ENCODE measurements around the gene PTPRH. TPM values are rescaled to one million over a fixed set of nuclear protein-coding genes. Genes with fewer than 3 reads are reported as not detected.
A peak's percentile ranks its signal among the peaks of the same experiment; 100 is the strongest.

The PTPRH gene
- total RNA-seq, 1 donor from 2014 or later: 1.1 TPM

DNA sequence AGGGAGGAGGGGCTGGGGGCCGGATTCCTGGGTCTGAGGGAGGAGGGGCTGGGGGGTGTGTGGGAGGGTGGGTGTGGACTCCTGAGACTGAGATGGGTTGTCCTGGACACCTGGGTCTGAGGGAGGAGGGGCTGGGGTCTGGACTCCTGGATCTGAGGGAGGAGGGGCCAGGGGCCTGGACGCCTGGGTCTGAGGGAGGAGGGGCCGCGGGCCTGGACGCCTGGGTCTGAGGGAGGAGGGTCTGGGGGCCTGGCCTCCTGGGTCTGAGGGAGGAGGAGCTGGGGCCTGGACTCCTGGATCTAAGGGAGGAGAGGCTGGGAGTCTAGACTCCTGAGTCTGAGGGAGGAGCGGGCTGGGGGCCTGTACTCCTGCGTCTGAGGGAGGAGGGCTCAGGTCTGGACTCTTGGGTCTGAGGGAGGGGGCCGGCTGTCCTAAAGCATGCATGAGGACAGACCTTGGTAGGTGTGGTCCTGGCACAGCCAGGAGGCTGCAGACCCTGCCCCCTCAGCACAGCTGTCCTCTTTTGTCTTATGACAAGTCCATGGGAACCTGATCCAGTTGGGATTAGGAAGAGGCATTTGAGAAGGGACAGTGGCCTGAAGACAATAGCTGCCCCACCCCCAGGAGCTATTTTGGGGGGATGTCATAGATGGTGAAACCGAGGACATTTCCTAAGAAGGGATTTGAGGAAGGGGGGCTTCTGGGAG, 61.6 kb downstream of the PTPRH start:
- H3K36me3 ChIP-seq: peaks cover 11% of the 10 kb centered on the region
- no peak overlapping the region for H3K27ac ChIP-seq (replicated peaks)
- no peak for DNase-seq
- no peak overlapping the region for H3K4me3 ChIP-seq
- peaks cover 70% of the 10 kb centered on the region for H3K27me3 ChIP-seq (ENCODE audit: low read depth)
- intact Hi-C loops (cut with micrococcal nuclease): no loop called here
- TF ChIP-seq, protein P1, sequence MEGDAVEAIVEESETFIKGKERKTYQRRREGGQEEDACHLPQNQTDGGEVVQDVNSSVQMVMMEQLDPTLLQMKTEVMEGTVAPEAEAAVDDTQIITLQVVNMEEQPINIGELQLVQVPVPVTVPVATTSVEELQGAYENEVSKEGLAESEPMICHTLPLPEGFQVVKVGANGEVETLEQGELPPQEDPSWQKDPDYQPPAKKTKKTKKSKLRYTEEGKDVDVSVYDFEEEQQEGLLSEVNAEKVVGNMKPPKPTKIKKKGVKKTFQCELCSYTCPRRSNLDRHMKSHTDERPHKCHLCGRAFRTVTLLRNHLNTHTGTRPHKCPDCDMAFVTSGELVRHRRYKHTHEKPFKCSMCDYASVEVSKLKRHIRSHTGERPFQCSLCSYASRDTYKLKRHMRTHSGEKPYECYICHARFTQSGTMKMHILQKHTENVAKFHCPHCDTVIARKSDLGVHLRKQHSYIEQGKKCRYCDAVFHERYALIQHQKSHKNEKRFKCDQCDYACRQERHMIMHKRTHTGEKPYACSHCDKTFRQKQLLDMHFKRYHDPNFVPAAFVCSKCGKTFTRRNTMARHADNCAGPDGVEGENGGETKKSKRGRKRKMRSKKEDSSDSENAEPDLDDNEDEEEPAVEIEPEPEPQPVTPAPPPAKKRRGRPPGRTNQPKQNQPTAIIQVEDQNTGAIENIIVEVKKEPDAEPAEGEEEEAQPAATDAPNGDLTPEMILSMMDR (IDR thresholded peaks at IDR 0.05; ENCODE audit: borderline replicate concordance): no peak
- no peaks in the 10 kb centered on the region for H3K9me3 ChIP-seq (replicated peaks)
- peaks cover 31% of the 10 kb centered on the region for H3K4me1 ChIP-seq

GRCh38 chr19:55146705-55147273, 62.5 kb downstream of the PTPRH start:
- Histone ChIP-seq H3K36me3 (peaks cover 7% of the 10 kb centered on the region), H3K4me3 (no peak overlapping the region), H3K4me1 (peaks cover 25% of the 10 kb centered on the region), H3K27ac (replicated peaks) (no peak overlapping the region), H3K27me3 (ENCODE audit: low read depth) (peaks cover 79% of the 10 kb centered on the region), H3K9me3 (replicated peaks) (no peaks in the 10 kb centered on the region)
- TF ChIP-seq, protein P1 (IDR thresholded peaks at IDR 0.05; ENCODE audit: borderline replicate concordance): no peak
- intact Hi-C loops (cut with micrococcal nuclease): no loop called here
- no peak for DNase-seq

- TF ChIP-seq, protein P1 (IDR thresholded peaks at IDR 0.05; ENCODE audit: borderline replicate concordance): peak; percentile 47
- peaks cover 25% of the 10 kb centered on the region for H3K4me1 ChIP-seq
- DNase-seq: no peak
- H3K4me3 ChIP-seq: no peak overlapping the region
- peaks cover 84% of the 10 kb centered on the region for H3K27me3 ChIP-seq (ENCODE audit: low read depth)
- intact Hi-C loops (cut with micrococcal nuclease): no loop called here
- H3K9me3 ChIP-seq (replicated peaks): no peaks in the 10 kb centered on the region
- H3K27ac ChIP-seq (replicated peaks): no peak overlapping the region
- peaks cover 7% of the 10 kb centered on the region for H3K36me3 ChIP-seq
Measured at GRCh38 chr19:55146078-55146704, 63.1 kb downstream of the PTPRH start.

DNA sequence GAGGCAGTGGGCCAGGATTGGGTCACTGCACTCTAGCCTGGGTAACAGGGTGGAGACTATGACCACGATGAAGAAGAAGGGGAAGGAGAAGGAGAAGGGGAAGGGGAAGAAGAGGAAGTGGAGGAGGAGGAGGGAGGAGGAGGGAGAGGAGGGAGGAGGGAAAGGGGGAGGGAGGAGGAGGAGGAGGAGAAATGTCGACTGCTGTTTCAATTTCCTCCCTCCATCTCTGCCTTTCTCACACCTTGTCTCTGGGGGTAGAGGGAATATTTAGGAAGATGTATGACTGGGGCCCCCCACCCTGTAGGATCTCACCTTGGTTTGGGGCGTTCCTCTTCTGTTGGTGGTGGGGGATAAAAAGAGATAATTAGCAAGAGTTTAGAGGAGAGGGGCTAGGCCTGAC, 64.1 kb downstream of the PTPRH start:
- intact Hi-C loops (cut with micrococcal nuclease): no loop called here
- Histone ChIP-seq H3K4me3 (no peak overlapping the region), H3K4me1 (peaks cover 22% of the 10 kb centered on the region), H3K36me3 (peaks cover 7% of the 10 kb centered on the region), H3K27me3 (ENCODE audit: low read depth) (peaks cover 92% of the 10 kb centered on the region), H3K9me3 (replicated peaks) (no peaks in the 10 kb centered on the region), H3K27ac (replicated peaks) (no peak overlapping the region)
- TF ChIP-seq, protein P1 (IDR thresholded peaks at IDR 0.05; ENCODE audit: borderline replicate concordance): no peak
- DNase-seq: no peak

DNA sequence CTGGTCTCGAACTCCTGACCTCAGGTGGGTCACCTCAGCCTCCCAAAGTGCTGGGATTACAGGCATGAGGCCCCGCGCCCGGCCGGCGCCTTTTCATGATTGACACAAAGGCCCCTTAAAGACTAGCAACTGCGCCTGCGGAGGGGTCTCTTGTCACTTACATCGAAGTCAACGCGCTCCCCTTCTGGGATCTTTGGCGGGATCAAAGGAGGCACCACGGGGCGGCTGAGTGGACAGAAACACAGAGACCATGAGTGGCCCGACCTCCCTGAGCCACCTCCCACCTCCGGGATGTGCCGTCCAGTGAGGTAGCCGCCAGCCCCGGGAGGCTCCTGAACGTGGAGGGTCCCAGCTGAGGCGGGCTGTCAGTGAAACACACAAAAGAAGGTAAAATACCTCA, 67.6 kb downstream of the PTPRH start:
- H3K4me1 ChIP-seq: peaks cover 19% of the 10 kb centered on the region
- intact Hi-C loops (cut with micrococcal nuclease): no loop called here
- no peak overlapping the region for H3K4me3 ChIP-seq
- H3K27me3 ChIP-seq (ENCODE audit: low read depth): peaks cover 94% of the 10 kb centered on the region
- no peaks in the 10 kb centered on the region for H3K9me3 ChIP-seq (replicated peaks)
- H3K36me3 ChIP-seq: peaks cover 9% of the 10 kb centered on the region
- TF ChIP-seq, protein P1 (IDR thresholded peaks at IDR 0.05; ENCODE audit: borderline replicate concordance): no peak
- DNase-seq: no peak
- peak overlapping the region; percentile 3 for H3K27ac ChIP-seq (replicated peaks)

All from left ventricle myocardium inferior (tissue), 1 donor.